GM12865 (cell line): ENCODE results near the gene MIGA2.

ENCODE experiments used
- DNase-seq: peaks from one replicate; pipeline ENCODE4 v3.0.0; 2010; ENCODE audit warnings: low read depth
- H3K4me3 ChIP-seq: 2 replicates; pipeline ENCODE4 v1.5.1; 2011; ENCODE audit warnings: mild to moderate bottlenecking, low read depth, low read length, control low read depth
- TF ChIP-seq, protein P1 (sequence below): IDR thresholded peaks from 2 replicates; pipeline ENCODE4 v1.5.1; 2011; ENCODE audit warnings: low read length, control low read depth, low read depth, inconsistent platforms; ENCODE audit not compliant: insufficient read depth; ENCODE audit errors: missing control alignments

Gene MIGA2

GRCh38 chr9:129064499-129064908 lies 28.1 kb downstream of the MIGA2 start:
- DNase-seq: no peak
- TF ChIP-seq, protein P1, sequence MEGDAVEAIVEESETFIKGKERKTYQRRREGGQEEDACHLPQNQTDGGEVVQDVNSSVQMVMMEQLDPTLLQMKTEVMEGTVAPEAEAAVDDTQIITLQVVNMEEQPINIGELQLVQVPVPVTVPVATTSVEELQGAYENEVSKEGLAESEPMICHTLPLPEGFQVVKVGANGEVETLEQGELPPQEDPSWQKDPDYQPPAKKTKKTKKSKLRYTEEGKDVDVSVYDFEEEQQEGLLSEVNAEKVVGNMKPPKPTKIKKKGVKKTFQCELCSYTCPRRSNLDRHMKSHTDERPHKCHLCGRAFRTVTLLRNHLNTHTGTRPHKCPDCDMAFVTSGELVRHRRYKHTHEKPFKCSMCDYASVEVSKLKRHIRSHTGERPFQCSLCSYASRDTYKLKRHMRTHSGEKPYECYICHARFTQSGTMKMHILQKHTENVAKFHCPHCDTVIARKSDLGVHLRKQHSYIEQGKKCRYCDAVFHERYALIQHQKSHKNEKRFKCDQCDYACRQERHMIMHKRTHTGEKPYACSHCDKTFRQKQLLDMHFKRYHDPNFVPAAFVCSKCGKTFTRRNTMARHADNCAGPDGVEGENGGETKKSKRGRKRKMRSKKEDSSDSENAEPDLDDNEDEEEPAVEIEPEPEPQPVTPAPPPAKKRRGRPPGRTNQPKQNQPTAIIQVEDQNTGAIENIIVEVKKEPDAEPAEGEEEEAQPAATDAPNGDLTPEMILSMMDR: no peak
- no peak overlapping the region for H3K4me3 ChIP-seq

- H3K4me3 ChIP-seq: no peak overlapping the region
- TF ChIP-seq, protein P1: no peak
- DNase-seq: no peak
These were observed 31.7 kb downstream of the MIGA2 start for GRCh38 chr9:129068110-129068509.

DNA sequence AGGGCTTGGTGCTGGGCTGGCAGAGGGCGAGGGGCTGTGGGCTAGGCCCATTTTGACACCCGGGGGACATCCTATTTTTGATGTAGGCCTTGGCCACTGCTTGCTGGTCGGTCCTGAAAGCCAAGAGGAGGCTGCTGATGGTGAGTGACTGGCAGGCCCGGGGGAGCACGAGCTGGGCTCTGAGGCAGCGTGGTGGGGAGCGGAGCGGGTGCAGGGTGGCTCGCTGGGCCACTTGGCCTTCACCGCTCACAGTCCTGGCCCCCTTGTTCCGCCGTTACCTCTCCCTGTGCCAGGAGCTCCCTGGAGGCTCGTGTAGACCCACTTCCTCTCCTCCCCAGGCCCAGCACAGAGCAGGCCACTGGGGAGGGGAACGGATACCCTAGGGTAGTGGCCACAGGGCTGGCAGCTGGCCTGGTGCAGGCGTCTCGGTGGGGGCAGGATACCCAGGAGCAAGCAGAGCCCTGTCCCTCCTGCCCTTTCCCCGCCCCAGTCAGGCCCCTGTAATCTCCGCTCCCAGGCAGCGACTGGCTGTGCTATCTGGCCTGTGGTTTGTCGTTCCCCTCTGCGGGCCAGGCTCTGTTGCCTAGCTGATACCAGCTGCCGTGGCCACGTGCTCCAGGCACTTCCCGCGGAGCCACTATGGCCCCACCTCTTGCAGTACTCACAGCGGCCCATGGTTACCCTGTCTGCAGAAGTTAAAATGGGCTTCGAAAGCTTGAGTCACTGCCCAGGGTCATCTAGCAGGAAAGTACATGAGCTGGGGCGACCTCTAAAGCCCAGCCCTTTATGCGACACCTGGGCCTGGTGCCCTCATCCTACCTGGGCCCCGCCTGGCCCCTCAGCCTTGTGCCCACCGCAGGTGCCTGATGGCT lies 32.8 kb downstream of the MIGA2 start:
- TF ChIP-seq, protein P1: no peak
- DNase-seq: peak; percentile 36
- H3K4me3 ChIP-seq: no peak overlapping the region

DNA sequence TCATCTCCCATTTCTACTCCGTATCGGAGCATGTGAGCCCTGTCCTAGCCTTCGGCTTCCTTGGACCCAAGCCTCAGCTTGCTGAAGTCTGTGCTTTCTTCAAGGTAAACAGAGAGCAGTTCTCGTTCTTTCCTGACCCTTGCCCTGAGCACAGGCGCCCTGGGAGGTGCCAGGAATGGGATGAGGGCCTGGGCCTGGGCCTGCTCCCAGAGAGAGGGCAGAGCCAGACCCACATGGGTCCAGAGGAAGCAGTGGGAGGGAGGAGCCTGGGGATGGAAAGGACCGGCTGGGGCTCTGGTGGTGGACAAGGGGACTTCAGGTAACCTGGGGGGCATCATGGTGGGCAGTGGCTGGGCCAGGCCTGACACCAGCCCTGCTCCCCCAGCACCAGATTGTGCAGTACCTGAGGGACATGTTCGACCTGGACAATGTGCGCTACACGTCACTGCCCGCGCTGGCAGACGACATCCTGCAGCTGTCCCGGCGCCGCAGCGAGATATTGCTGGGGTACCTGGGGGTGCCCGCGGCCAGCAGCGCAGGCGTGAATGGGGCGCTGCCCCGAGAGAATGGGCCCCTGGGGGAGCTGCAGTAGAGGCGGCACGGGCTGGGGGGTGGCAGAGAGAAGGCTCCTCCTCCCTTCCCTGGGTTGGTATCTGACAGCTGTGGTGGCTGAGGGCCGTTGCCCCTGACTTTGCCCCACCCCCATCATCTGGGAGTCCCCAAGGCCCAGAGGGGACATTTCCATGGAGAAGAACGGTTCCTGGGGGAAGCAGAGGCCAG lies 33.6 kb downstream of the MIGA2 start:
- TF ChIP-seq, protein P1: no peak
- no peak overlapping the region for H3K4me3 ChIP-seq
- no peak for DNase-seq

DNA sequence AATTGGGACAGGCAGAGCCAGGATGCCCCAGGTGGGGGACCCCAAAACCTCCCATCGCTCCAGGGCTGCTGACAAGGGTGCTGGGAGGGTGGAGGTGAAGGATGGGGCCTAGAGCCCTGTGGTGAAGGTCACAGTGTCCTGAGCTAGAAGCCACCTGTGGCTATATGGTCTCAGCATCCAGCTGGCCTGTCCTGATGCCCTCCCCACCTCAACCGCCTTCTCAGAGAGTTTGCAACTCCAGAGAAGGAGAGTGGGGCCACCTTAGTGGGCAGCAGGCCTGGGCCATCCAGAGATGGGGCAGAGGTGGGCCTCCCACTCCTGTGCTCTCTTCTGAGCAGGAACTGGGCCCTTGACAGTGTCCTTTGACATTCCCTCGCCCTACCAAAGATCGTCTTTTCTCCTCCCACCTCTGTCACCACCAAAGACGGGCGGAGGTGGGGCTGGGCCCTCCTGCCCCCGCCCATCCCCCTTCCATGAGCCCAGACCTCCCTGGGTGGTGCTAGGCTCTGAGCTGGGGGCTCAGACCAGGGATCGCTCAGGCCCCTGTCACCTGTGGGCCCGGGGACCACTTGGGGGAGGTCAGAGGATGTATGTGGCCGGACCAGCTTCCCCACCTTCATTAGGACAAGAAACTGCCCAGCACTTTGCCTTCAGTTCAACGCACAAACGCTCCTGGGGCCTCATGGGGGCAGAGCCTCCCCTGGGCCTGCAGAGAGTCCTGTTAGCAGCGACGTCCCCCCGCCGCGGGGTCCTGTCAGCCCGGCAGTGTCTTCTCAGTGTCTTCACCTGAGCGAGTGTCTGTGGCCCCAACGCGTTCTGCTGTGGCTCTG lies 34.5 kb downstream of the MIGA2 start:
- TF ChIP-seq, protein P1: no peak
- DNase-seq: no peak
- no peak overlapping the region for H3K4me3 ChIP-seq

DNA sequence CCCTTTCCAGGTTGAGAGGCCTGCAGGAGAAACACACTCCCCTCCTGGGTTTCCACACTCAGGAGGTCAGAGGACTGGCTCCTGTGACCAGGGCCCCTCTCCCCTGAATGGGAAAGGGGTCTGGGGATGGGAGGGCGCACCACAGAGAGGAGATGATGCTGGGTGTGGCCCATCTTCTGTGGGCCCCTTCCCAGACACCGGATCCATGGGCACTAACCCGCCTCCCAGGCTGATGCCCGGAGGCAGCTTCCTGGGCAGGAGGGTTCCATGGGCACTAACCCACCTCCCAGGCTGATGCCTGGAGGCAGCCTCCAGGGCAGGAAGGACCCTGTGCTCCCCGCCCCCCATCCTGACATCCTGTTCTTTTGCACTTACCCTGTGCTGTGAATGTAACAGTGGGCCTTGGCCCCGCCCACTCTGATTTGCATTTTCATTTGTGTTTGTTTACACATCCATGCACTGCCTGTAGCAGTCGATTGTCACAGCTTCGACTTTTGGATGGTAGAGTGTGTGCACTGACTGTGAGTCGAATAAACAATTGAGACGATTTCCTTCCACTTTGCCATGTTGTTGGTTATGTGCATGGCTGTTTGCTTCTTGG lies 35.2 kb downstream of the MIGA2 start:
- no peak overlapping the region for H3K4me3 ChIP-seq
- TF ChIP-seq, protein P1: no peak
- DNase-seq: no peak
